ENCODE data around the gene PLCE1. TPM values are rescaled to one million over a fixed set of nuclear protein-coding genes. Genes with fewer than 3 reads are reported as not detected.

PLCE1 gene
- 0.09 and 0.13 TPM in 2 replicates for total RNA-seq (2021)
- long read RNA-seq, partial matches to known transcripts, result 0 of 2 reads
- long read RNA-seq, other reads (novel, unspliced or antisense), result 2 of 2 reads

DNA sequence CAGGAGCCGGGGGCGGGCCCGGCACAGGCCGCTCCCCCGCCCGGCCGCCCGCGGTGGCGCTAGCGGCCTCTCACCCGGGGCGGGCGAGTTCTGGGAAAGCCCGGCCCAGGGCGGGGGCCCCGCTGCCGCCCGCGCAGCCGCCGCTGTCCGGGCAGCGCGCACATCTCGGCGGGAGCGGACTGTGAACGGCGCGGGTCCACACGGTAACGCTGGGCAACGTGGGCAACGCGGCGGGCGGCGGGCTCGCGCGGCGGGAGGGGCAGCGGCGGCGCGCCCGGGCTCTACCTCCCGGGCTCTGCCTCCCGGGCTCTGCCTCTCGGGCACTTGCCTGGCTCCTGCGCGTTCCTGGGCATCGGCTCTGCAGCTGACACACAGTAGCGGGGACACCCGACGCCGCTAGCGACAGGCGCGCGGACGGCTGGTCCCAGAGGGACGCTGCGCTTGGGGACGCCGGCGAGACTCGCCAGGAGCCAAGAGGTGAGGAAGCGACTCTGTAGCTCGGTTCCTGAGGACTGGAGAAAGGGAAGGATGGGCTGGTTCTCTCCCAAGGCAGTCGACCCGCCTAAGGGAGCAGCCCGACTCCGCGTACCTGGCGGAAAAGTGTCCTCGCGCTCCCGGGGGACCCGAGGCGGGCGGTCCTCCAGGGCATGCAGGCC is at the start of gene PLCE1:
PLCE1 (plus strand) TSS at position 150 of the 656 bp plus-strand sequence. CDS start 37,116 bp downstream, outside the sequence.
- Histone ChIP-seq H4K20me1 (ENCODE audit: control insufficient read depth, insufficient read depth, insufficient read length) (no peaks in the 10 kb centered on the region), H3K27me3 (ENCODE audit: insufficient read depth, low read length) (peaks cover 41% of the 10 kb centered on the region), H3K9ac (ENCODE audit: extremely low read depth, insufficient read length, low read length) (no peak within 1 kb of the TSS), H3K23ac (ENCODE audit: insufficient read length, low read depth, low read length) (no peak within 1 kb of the TSS), H2AK5ac (ENCODE audit: insufficient read length, low read length) (no peak within 1 kb of the TSS), H4K8ac (replicated peaks; ENCODE audit: insufficient read length, low read depth, low read length) (no peak within 1 kb of the TSS), H2BK120ac (ENCODE audit: low read depth, low read length, poor library complexity, severe bottlenecking) (no peak within 1 kb of the TSS), H3K79me2 (ENCODE audit: insufficient read depth, low read length) (no peaks in the 10 kb centered on the region), H2BK20ac (ENCODE audit: low read depth, low read length, poor library complexity, severe bottlenecking) (no peak within 1 kb of the TSS), H2AFZ (ENCODE audit: low read length) (no peak within 1 kb of the TSS), H2BK12ac (ENCODE audit: insufficient read length, low read depth, low read length) (no peak within 1 kb of the TSS), H3K9me3 (ENCODE audit: control insufficient read depth, low read depth, low read length) (no peaks in the 10 kb centered on the region), H3K56ac (ENCODE audit: insufficient read length, low read depth, low read length) (no peak within 1 kb of the TSS), H3K27ac (ENCODE audit: insufficient read length, low read depth, low read length) (no peak within 1 kb of the TSS), H3K18ac (ENCODE audit: insufficient read length, low read depth, low read length) (no peak within 1 kb of the TSS), H3K4ac (ENCODE audit: low read depth, low read length) (no peak within 1 kb of the TSS), H2BK15ac (ENCODE audit: low read depth, low read length) (no peak within 1 kb of the TSS), H3K14ac (ENCODE audit: insufficient read depth, low read length) (peak within 1 kb of the TSS; percentile 22; the same call in 1 of the 2 replicates), H3K23me2 (ENCODE audit: insufficient read length, low read depth, low read length, poor library complexity, severe bottlenecking) (peaks cover 6% of the 10 kb centered on the region), H4K5ac (ENCODE audit: insufficient read length, low read depth, low read length) (no peak within 1 kb of the TSS), H3K4me1 (ENCODE audit: insufficient read depth, low read length) (no peaks in the 10 kb centered on the region), H3T11ph (ENCODE audit: low read length) (no peak within 1 kb of the TSS), H3K79me1 (ENCODE audit: insufficient read depth, low read depth, low read length, poor library complexity, severe bottlenecking) (no peaks in the 10 kb centered on the region), H2BK5ac (ENCODE audit: insufficient read length, low read length) (no peak within 1 kb of the TSS), H4K91ac (ENCODE audit: insufficient read length, low read depth, low read length) (no peak within 1 kb of the TSS), H3K4me2 (ENCODE audit: insufficient read depth, insufficient read length, low read length) (peak within 1 kb of the TSS; percentile 69)
- peaks cover 92% of the 10 kb centered on the region for H3K27me3 Mint-ChIP-seq (ENCODE audit: low read depth)
- peaks cover 17 to 21% of the 10 kb centered on the region in 2 experiments for H3K4me1 Mint-ChIP-seq
- TF ChIP-seq, protein P1, sequence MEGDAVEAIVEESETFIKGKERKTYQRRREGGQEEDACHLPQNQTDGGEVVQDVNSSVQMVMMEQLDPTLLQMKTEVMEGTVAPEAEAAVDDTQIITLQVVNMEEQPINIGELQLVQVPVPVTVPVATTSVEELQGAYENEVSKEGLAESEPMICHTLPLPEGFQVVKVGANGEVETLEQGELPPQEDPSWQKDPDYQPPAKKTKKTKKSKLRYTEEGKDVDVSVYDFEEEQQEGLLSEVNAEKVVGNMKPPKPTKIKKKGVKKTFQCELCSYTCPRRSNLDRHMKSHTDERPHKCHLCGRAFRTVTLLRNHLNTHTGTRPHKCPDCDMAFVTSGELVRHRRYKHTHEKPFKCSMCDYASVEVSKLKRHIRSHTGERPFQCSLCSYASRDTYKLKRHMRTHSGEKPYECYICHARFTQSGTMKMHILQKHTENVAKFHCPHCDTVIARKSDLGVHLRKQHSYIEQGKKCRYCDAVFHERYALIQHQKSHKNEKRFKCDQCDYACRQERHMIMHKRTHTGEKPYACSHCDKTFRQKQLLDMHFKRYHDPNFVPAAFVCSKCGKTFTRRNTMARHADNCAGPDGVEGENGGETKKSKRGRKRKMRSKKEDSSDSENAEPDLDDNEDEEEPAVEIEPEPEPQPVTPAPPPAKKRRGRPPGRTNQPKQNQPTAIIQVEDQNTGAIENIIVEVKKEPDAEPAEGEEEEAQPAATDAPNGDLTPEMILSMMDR (conservative IDR thresholded peaks at IDR 0.05), result no peak
- no peaks in the 10 kb centered on the region for H3K36me3 Mint-ChIP-seq (ENCODE audit: insufficient read depth in 1 of 3, low read depth in 3 of 3)
- H3K27ac Mint-ChIP-seq, result no peak within 1 kb of the TSS; a peak in 1 of 7 replicates
- DNase-seq, result peak; percentile 62
- no CpG with 5 or more reads among the region's 83 CpGs for WGBS (ENCODE audit: extremely low coverage, insufficient read length, low lambda C conversion rate)
- H3K4me3 Mint-ChIP-seq, result peak within 1 kb of the TSS; percentile 57 to 82
- no peaks in the 10 kb centered on the region; a peak in 2 of 5 replicates for H3K9me3 Mint-ChIP-seq

Measured in H9 (cell line).